Naive thymus-derived CD4-positive, alpha-beta T cell (primary cell): ENCODE data around the gene LCA5. TPM values are rescaled to one million over a fixed set of nuclear protein-coding genes. Genes with fewer than 3 reads are reported as not detected.

Experiments
- ATAC-seq: fragments of 150-1000 bp; cut with Tn5 transposase; 2 replicates; pipeline ENCODE4 v1.10.0; 2021; ENCODE audit warnings: mild to moderate bottlenecking, moderate library complexity
- CTCF ChIA-PET: fragments of 350-600 bp; sonication (Branson Sonifier 250); formaldehyde crosslinking; loops from one replicate; lab custom pipeline; 2021; ENCODE audit warnings: antibody characterized with exemption; lab: Charles Lee
- POLR2A ChIA-PET: fragments of 350-600 bp; sonication (Branson Sonifier 250); formaldehyde crosslinking; loops from one replicate; lab custom pipeline; 2021; ENCODE audit warnings: antibody characterized with exemption, inconsistent platforms; lab: Charles Lee
- DNase-seq, 9 donors: peaks; one replicate each; pipeline versions ENCODE4 v3.0.0 to v3.0.0-alpha.2; 2020 to 2022; ENCODE audit warnings: mixed read lengths in 1 of 9
- H3K27ac ChIP-seq: one replicate; pipeline ENCODE4 v1.7.0; 2013; ENCODE audit warnings: mild to moderate bottlenecking, low read depth, low read length, moderate library complexity
- H3K27me3 ChIP-seq, 2 donors: one replicate each; pipeline ENCODE4 v1.7.0; 2013; ENCODE audit warnings: low read length in 2 of 2, mild to moderate bottlenecking in 2 of 2, moderate library complexity in 2 of 2; ENCODE audit not compliant: control insufficient read depth in 2 of 2, insufficient read depth in 2 of 2
- H3K36me3 ChIP-seq, 3 experiments: 1 replicate in 2 of 3; 2 replicates in 1 of 3; pipeline ENCODE4 v1.7.0; 2013; ENCODE audit warnings: low read length in 3 of 3, mild to moderate bottlenecking in 3 of 3, moderate library complexity in 1 of 3; ENCODE audit not compliant: insufficient read depth in 3 of 3, control insufficient read depth in 2 of 3
- H3K4me1 ChIP-seq, 2 donors: one replicate each; pipeline ENCODE4 v1.7.0; 2013; ENCODE audit warnings: low read length in 2 of 2, mild to moderate bottlenecking in 2 of 2, moderate library complexity in 1 of 2; ENCODE audit not compliant: control insufficient read depth in 2 of 2, insufficient read depth in 2 of 2
- H3K4me3 ChIP-seq: 2 replicates; pipeline ENCODE4 v1.7.0; 2013; ENCODE audit warnings: mild to moderate bottlenecking, low read length
- H3K9me3 ChIP-seq, 3 experiments: 1 replicate in 2 of 3; 2 replicates in 1 of 3; pipeline ENCODE4 v1.7.0; 2013; ENCODE audit warnings: low read length in 3 of 3; ENCODE audit not compliant: control insufficient read depth in 2 of 3
- H3K27ac Mint-ChIP-seq, 9 donors: one replicate each; pipeline ENCODE4 v1.8.0; 2020 to 2022; ENCODE audit warnings: mixed read lengths in 9 of 9, mild to moderate bottlenecking in 8 of 9, moderate library complexity in 5 of 9, inconsistent platforms in 2 of 9
- H3K27me3 Mint-ChIP-seq, 5 donors: one replicate each; pipeline ENCODE4 v1.8.0; 2021 to 2022; ENCODE audit warnings: mixed read lengths in 5 of 5, mild to moderate bottlenecking in 1 of 5
- H3K36me3 Mint-ChIP-seq, 5 donors: one replicate each; pipeline ENCODE4 v1.8.0; 2020 to 2022; ENCODE audit warnings: mixed read lengths in 5 of 5, mild to moderate bottlenecking in 3 of 5, inconsistent platforms in 1 of 5
- H3K4me1 Mint-ChIP-seq, 7 donors: one replicate each; pipeline ENCODE4 v1.8.0; 2020 to 2022; ENCODE audit warnings: mixed read lengths in 7 of 7, mild to moderate bottlenecking in 3 of 7, inconsistent platforms in 1 of 7
- H3K4me3 Mint-ChIP-seq, 10 donors: one replicate each; pipeline ENCODE4 v1.8.0; 2020 to 2022; ENCODE audit warnings: mild to moderate bottlenecking in 10 of 10, mixed read lengths in 10 of 10, moderate library complexity in 6 of 10, inconsistent platforms in 2 of 10
- H3K9me3 Mint-ChIP-seq, 11 donors: one replicate each; pipeline ENCODE4 v1.8.0; 2020 to 2022; ENCODE audit warnings: mixed read lengths in 11 of 11, mild to moderate bottlenecking in 4 of 11, inconsistent platforms in 1 of 11, moderate library complexity in 1 of 11
- intact Hi-C, 2 donors: fragments of 100-400 bp; cut with micrococcal nuclease; formaldehyde crosslinking; loops; one replicate each; pipeline ENCODE4 v1.15.1; 2023
- polyA plus RNA-seq, 2 donors: library from polyadenylated mRNA; unstranded; fragments of 300-500 nt; fragmentation: Illumina TruSeq; gene quantifications; one replicate each; pipeline ENCODE4 v1.2.3, GENCODE V29; 2021
- total RNA-seq, 6 experiments: library from RNA in 5 of 6; stranded (reverse) in 5 of 6; gene quantifications; 1 replicate in 5 of 6; 2 replicates in 1 of 6; pipeline ENCODE4 v1.2.3 and lab custom pipeline; 2021 to 2026

LCA5 gene
- total and polyA plus RNA-seq, 7 experiments from 2014 or later: 0.10 to 0.65 (median 0.30) TPM

DNA sequence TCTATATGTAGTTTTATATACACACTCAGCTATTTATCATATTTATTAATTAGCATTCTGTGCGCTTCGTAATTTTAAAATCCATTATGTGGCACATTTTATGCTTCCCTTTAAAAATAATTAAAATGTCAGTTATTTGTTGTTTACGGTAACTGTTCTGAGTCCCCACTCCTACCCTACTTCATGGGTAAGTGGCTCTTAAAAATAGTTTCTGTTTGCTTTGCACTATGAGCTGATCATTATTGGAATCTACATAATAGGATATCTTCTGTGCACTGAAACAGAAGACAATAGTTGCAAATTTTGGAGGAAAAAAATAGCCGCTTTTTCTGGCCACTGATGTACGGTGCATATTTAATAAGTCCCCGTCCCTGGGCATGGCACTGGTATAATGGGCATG is 25.2 kb downstream of the LCA5 start:
- no peaks in the 10 kb centered on the region for H3K4me1 Mint-ChIP-seq
- Histone ChIP-seq H3K27ac (no peak overlapping the region), H3K9me3 (no peaks in the 10 kb centered on the region), H3K36me3 (no peaks in the 10 kb centered on the region), H3K27me3 (no peaks in the 10 kb centered on the region), H3K4me3 (no peak overlapping the region), H3K4me1 (no peaks in the 10 kb centered on the region)
- no peak for DNase-seq
- POLR2A ChIA-PET: no interaction called here
- ATAC-seq: no peak
- no peaks in the 10 kb centered on the region for H3K27me3 Mint-ChIP-seq
- peaks cover 0 to 15% (median 0%) of the 10 kb centered on the region in 5 donors for H3K36me3 Mint-ChIP-seq
- H3K9me3 Mint-ChIP-seq: peaks cover 0 to 1% (median 0%) of the 10 kb centered on the region in 11 donors
- CTCF ChIA-PET: no interaction called here
- no peak overlapping the region for H3K27ac Mint-ChIP-seq
- intact Hi-C loops: no loop called here
- no peak overlapping the region for H3K4me3 Mint-ChIP-seq

- H3K27ac ChIP-seq: no peak overlapping the region
- H3K4me1 ChIP-seq: no peaks in the 10 kb centered on the region
- H3K36me3 ChIP-seq: no peaks in the 10 kb centered on the region
- H3K9me3 ChIP-seq: no peaks in the 10 kb centered on the region
- H3K27me3 ChIP-seq: no peaks in the 10 kb centered on the region
- no peak for ATAC-seq
- H3K4me3 ChIP-seq: no peak overlapping the region
- POLR2A ChIA-PET: no interaction called here
- intact Hi-C loops: no loop called here
- Mint-ChIP-seq H3K4me1 (no peaks in the 10 kb centered on the region), H3K36me3 (peaks cover 0 to 15% (median 0%) of the 10 kb centered on the region in 5 donors), H3K4me3 (no peak overlapping the region), H3K27ac (no peak overlapping the region), H3K9me3 (peaks cover 0 to 1% (median 0%) of the 10 kb centered on the region in 11 donors), H3K27me3 (no peaks in the 10 kb centered on the region)
- no peak for DNase-seq
- CTCF ChIA-PET: no interaction called here
These were observed 26.5 kb downstream of the LCA5 start for GRCh38 chr6:79510707-79511106.

- no peaks in the 10 kb centered on the region for H3K27me3 ChIP-seq
- ChIA-PET CTCF (no interaction called here), POLR2A (no interaction called here)
- no peaks in the 10 kb centered on the region for H3K4me1 ChIP-seq
- intact Hi-C loops: no loop called here
- H3K36me3 ChIP-seq: no peaks in the 10 kb centered on the region
- no peak for ATAC-seq
- H3K36me3 Mint-ChIP-seq: peaks cover 0 to 7% (median 0%) of the 10 kb centered on the region in 5 donors
- H3K4me3 Mint-ChIP-seq: no peak overlapping the region
- H3K27me3 Mint-ChIP-seq: no peaks in the 10 kb centered on the region
- H3K9me3 ChIP-seq: no peaks in the 10 kb centered on the region
- no peaks in the 10 kb centered on the region for H3K9me3 Mint-ChIP-seq
- H3K27ac Mint-ChIP-seq: no peak overlapping the region
- no peak overlapping the region for H3K4me3 ChIP-seq
- no peak overlapping the region for H3K27ac ChIP-seq
- no peaks in the 10 kb centered on the region for H3K4me1 Mint-ChIP-seq
- DNase-seq: no peak
These were observed 31.0 kb downstream of the LCA5 start for GRCh38 chr6:79506251-79506650.

DNA sequence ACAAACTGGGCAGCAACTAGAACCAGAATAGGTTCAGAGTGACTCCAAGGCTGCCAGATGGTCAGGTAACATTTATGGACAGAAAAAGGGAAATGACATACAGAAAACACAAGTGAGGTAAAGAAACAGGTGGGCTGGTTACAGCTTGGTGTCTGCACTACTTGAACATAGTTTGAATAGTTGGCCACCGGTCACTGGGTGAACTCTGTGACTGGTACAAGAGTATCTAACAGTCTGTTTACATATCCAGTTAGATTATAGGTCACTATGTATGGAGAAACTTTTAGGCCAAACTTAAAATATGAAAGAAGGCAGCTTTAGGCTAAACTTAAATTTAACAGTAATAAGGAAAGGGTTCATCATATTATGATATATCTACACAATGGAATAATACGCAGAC is 32.9 kb downstream of the LCA5 start:
- intact Hi-C loops: no loop called here
- no peak for DNase-seq
- no peaks in the 10 kb centered on the region for H3K9me3 Mint-ChIP-seq
- no peak overlapping the region for H3K27ac ChIP-seq
- no peaks in the 10 kb centered on the region for H3K4me1 Mint-ChIP-seq
- ChIA-PET POLR2A (no interaction called here), CTCF (no interaction called here)
- H3K4me3 Mint-ChIP-seq: no peak overlapping the region
- H3K4me1 ChIP-seq: no peaks in the 10 kb centered on the region
- no peaks in the 10 kb centered on the region for H3K27me3 ChIP-seq
- no peaks in the 10 kb centered on the region for H3K27me3 Mint-ChIP-seq
- H3K36me3 ChIP-seq: no peaks in the 10 kb centered on the region
- no peaks in the 10 kb centered on the region for H3K9me3 ChIP-seq
- peaks cover 0 to 5% (median 0%) of the 10 kb centered on the region in 5 donors for H3K36me3 Mint-ChIP-seq
- no peak for ATAC-seq
- H3K4me3 ChIP-seq: no peak overlapping the region
- no peak overlapping the region for H3K27ac Mint-ChIP-seq

GRCh38 chr6:79498842-79499241 is 38.4 kb downstream of the LCA5 start:
- no peak for ATAC-seq
- intact Hi-C loops: no loop called here
- H3K4me3 ChIP-seq: no peak overlapping the region
- H3K4me1 Mint-ChIP-seq: no peaks in the 10 kb centered on the region
- peaks cover 0 to 2% (median 0%) of the 10 kb centered on the region in 5 donors for H3K27me3 Mint-ChIP-seq
- no peaks in the 10 kb centered on the region for H3K27me3 ChIP-seq
- no peaks in the 10 kb centered on the region for H3K9me3 ChIP-seq
- H3K4me3 Mint-ChIP-seq: no peak overlapping the region
- H3K36me3 ChIP-seq: no peaks in the 10 kb centered on the region
- H3K36me3 Mint-ChIP-seq: no peaks in the 10 kb centered on the region
- H3K4me1 ChIP-seq: no peaks in the 10 kb centered on the region
- ChIA-PET CTCF (no interaction called here), POLR2A (no interaction called here)
- H3K27ac Mint-ChIP-seq: no peak overlapping the region
- DNase-seq: no peak
- H3K9me3 Mint-ChIP-seq: no peaks in the 10 kb centered on the region
- H3K27ac ChIP-seq: no peak overlapping the region

GRCh38 chr6:79495246-79495645 is 42.0 kb downstream of the LCA5 start:
- no peak overlapping the region for H3K27ac ChIP-seq
- no peaks in the 10 kb centered on the region for H3K4me1 Mint-ChIP-seq
- ChIA-PET CTCF (no interaction called here), POLR2A (no interaction called here)
- DNase-seq (no peak), ATAC-seq (no peak)
- no peak overlapping the region for H3K4me3 Mint-ChIP-seq
- H3K9me3 ChIP-seq: no peaks in the 10 kb centered on the region
- intact Hi-C loops: no loop called here
- no peaks in the 10 kb centered on the region for H3K36me3 ChIP-seq
- no peak overlapping the region for H3K27ac Mint-ChIP-seq
- no peak overlapping the region for H3K4me3 ChIP-seq
- no peaks in the 10 kb centered on the region for H3K36me3 Mint-ChIP-seq
- no peaks in the 10 kb centered on the region for H3K27me3 ChIP-seq
- no peaks in the 10 kb centered on the region for H3K9me3 Mint-ChIP-seq
- no peaks in the 10 kb centered on the region for H3K4me1 ChIP-seq
- peaks cover 0 to 4% (median 0%) of the 10 kb centered on the region in 5 donors for H3K27me3 Mint-ChIP-seq

DNA sequence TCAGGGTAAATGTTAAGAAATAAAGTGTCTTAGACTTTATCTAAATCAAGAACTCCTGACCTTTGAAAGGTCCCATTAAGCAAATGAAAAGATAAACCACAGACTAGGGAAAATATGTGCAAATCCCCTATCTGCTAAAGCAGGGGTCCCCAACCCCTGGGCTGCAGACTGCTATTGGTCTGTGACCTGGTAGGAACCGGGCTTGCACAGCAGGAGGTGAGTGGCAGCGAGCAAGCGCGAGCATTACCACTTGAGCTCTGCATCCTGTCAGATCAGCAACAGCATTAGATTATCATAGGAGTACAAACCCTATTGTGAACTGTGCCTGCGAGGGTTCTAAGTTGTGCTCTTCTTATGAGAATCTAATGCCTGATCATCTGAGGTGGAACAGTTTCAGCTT is 42.4 kb downstream of the LCA5 start:
- POLR2A ChIA-PET: no interaction called here
- Mint-ChIP-seq H3K27me3 (peaks cover 0 to 4% (median 0%) of the 10 kb centered on the region in 5 donors), H3K27ac (no peak overlapping the region), H3K9me3 (no peaks in the 10 kb centered on the region), H3K4me3 (no peak overlapping the region), H3K36me3 (no peaks in the 10 kb centered on the region), H3K4me1 (no peaks in the 10 kb centered on the region)
- Histone ChIP-seq H3K4me3 (no peak overlapping the region), H3K36me3 (no peaks in the 10 kb centered on the region), H3K4me1 (no peaks in the 10 kb centered on the region), H3K27ac (no peak overlapping the region), H3K9me3 (no peaks in the 10 kb centered on the region), H3K27me3 (no peaks in the 10 kb centered on the region)
- DNase-seq (no peak), ATAC-seq (no peak)
- intact Hi-C loops: no loop called here
- CTCF ChIA-PET: no interaction called here
